Hematopoietic multipotent progenitor cell treated with erythropoietin and hydrocortisone succinate and interleukin-3 and kit ligand, for 17 days (in vitro differentiated cells): ENCODE data around the gene FOXR2.

Experiments
- DNase-seq: peaks from one replicate; pipeline ENCODE4 v3.0.0-alpha.2; 2015; ENCODE audit warnings: low spot score

FOXR2 gene, protein sequence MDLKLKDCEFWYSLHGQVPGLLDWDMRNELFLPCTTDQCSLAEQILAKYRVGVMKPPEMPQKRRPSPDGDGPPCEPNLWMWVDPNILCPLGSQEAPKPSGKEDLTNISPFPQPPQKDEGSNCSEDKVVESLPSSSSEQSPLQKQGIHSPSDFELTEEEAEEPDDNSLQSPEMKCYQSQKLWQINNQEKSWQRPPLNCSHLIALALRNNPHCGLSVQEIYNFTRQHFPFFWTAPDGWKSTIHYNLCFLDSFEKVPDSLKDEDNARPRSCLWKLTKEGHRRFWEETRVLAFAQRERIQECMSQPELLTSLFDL

DNA sequence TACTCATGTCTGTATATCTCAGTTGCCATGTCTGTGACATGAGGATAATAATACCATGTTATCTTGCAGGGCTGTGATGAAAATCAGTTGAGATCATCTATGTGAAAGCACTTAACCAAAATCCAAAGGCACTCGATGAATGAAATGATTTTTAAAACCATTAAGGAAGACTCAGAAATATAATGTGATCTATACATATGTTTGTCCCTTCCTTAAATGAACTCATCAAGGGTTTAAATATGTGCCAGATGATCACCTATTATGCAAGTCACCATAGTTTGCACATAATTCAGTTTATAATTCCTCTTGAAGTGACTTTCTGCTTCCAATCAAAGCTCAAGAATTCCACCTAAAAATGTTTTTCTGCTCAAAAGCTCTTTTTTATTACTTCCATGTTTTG is at the start of gene FOXR2:
Gene FOXR2, plus strand, starts transcription at position 301 of the 400 bp plus-strand sequence. CDS start 312 bp downstream, outside the sequence.
- DNase-seq: no peak

DNA sequence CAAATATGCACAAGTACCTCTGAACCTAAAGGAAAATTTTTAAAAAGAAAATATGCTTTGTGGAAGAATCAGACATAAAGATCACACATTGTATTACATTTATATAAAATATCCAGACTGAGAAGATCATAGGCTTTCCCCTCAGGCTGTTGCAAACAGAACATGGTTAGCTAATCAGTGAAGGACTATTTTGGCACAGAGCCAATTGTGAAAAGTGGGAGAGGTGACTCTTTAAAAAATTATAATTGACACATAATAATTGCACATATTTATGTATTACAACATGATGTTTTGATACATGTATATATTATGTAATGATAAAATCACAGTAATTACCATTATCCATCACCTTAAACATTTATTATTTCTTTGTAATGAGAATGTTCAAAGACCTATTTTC is 44.1 kb upstream of the FOXR2 start:
- no peak for DNase-seq

DNA sequence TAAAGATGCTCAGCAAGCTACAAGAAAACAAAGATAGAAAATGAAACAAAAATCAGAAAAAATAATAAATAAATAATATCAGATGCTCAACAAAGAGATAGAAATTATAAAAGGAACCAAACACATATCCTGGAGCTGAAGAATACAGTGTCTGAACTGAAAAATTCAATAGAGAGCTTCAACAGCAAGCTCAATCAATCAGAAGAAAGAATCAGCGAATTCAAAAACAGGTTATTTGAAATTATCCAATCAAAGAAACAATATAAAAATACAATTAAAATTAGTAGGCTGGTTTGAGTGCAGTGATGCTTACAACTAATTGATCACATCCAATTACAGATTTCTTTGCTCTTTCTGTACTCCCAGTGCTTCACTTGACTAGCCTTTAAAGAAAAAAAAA is 40.8 kb upstream of the FOXR2 start:
- DNase-seq: no peak

DNA sequence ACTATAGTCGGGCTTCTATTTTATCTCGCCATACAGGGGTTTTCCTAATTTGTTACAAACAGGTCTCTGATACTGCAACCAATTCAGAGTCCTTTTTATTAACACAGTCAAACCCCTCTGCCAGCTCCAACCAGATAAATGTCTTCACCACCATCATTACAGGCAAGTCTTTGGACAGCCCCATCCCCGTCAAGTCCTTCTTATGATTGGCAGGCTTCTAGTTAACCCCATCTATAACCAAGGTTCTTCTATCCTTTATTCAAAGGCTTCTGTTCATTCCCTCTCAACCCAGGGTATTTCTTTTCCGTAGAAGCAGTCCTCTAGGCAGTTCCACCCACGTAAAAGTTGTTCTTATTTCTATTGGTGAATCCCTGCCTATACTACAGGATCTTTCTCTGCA is 29.9 kb upstream of the FOXR2 start:
- DNase-seq: no peak

DNA sequence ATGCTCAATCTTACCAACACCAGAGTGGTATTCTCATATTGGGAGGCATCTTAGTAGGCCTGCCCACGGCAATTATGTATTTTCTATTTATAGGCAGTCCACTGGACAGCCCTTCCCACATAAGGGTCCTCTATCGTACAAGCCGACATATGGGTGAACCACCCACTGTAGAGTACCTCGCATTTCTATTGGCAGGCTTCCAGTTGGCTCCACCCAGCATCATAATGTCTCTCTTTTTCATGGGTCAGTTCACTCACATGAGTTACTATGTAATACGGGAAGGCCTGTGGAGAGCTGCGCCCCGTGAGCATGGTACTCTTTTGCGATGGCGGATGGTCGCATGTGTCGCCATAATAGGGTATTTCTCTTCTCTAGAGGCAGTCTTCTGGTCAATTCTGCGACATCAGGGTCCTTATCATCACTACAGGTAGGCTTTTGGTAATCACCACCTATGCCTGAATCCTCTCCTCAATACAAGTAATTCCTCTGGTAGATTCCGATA is 29.4 kb upstream of the FOXR2 start:
- DNase-seq: no peak

DNA sequence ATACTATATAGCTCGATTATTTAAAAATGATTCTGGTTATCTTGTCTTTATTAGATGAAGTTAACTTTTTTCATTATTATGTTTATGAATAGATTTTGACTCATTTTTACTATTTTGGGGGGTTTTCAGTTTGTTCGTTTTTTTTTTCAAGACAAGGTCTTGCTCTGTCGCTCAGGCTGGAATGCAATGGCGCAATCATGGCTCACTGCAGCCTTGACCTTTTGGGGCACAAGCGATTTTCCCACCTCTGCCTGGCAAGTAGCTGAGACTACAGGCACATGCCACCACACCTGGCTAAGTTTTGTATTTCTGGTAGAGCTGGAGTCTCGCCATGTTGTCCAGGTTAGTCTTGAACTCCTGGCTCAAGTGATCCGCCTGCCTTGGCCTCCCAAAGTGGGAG is 24.9 kb upstream of the FOXR2 start:
- DNase-seq: no peak

DNA sequence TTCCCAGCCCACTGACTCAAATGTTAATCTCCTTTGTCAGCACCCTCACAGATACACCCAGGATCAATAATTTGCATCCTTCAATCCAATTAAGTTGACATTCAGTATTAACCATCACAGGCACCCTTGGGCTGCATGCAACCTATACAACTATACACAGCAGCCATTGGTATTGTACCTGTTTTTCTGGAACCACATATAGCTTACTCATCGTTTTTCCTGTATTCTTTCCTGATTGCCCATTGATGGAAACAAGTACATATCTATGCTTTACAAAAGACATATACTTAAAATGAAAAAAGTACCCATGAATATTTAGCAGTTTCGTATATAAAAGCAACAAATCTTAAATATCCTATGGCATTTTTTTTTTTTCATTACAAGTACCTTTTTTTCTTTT is 3.7 kb upstream of the FOXR2 start:
- no peak for DNase-seq

DNA sequence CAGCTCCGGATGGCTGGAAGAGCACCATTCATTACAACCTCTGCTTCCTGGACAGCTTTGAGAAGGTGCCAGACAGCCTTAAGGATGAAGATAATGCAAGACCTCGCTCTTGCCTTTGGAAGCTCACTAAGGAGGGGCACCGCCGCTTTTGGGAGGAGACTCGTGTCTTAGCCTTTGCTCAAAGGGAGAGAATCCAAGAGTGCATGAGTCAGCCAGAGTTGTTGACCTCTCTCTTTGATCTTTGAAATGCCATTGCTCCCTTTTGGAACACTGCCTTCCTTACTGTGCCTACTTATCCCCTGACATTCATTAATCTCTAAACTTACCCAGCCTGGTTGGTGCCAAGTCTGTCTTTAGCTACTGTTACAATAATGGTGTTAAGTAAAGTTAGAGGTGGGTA is 1.2 kb downstream of the FOXR2 start:
- no peak for DNase-seq

DNA sequence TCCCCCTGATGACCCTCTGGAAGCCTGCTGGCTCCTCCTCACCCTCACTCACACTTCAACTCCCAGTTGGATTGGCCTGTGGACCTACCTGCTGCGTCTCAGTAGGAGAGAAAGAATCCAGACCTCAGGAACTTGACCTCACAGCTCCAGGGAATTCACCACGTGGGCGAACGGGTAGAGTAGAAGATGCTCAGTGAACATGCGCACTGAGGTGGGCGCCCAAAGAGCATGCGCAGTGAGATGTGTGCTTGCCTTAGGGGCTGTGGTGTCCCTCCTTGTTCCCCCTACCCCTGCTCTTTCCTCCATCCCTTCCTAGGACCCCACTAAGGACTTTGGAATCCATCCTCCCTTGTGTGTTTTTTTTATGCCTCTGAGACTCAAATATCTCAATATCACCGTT is 12.9 kb downstream of the FOXR2 start:
- DNase-seq: no peak

DNA sequence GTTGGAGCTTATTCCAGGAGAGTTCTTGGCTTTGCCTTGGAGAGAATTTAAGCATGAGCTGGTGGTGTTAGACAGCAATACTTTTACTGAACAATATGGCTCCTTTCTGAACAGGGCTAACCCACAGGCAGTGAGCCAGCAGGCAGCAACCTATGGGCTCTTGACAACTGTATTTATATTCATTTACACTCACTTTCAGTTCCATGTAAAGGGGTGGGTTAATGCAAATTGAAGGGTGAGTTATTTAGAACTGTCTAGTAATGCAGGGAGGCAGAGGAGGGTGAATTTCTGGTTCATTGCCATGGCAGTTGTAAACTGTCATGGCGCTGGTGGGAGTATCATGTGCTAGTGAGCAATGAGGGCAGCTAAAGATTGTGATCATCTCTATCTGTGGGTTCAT is 15.7 kb downstream of the FOXR2 start:
- no peak for DNase-seq

DNA sequence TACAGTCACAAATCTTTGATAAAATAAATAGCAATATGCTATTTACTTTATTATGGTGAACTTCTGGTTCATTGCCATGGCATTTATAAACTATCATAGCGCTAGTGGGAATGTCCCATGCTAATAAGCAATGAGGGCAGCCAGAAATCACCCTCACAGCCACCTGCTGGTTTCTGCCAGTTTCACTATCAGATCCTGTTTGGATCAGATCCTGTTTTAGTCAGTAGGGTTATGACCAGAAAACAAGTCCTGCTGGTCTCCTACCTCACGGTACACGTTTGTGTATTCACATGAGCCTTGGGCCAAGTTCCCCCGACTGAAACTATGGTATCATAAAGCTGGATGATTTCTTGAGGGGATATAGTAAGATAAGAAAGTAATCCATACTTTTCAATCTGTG is 17.7 kb downstream of the FOXR2 start:
- DNase-seq: no peak

DNA sequence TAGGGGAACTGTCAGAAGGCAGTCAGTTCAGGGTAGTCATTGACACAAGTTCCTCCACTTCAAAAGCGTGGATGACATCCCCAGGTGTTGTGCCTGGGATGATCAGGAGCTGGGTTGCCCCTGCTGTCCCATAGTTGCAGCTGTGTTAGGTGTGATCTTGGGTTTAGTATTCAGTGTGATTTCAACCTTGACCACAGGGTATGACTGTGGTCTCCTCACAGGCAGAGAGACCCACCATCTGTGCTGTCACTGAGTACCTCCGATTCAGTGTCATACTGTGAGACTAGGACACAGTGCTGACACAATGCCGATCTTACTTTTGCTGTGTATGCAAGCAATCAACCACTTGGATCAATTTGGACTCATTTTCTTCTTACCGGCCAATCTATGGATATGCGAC is 25.2 kb downstream of the FOXR2 start:
- no peak for DNase-seq

DNA sequence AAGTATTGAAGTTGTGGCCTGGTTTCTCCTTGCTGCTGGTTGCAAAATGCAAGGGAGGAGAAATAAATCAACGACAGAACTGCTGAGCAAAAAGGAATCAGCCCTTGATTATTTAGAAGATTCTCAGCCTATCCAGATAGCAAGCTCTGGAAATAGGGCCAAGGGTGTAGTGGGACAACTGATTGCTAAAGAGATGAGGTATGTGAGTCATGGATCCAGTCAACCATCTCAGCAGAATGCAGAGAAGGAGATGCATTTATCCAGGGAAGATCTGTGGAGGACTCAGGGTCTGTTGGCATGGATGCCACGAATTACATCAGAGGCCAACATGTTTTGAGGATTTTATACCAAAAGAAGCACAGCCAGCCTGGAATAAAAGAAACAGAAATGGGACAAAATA is 36.7 kb downstream of the FOXR2 start:
- no peak for DNase-seq

DNA sequence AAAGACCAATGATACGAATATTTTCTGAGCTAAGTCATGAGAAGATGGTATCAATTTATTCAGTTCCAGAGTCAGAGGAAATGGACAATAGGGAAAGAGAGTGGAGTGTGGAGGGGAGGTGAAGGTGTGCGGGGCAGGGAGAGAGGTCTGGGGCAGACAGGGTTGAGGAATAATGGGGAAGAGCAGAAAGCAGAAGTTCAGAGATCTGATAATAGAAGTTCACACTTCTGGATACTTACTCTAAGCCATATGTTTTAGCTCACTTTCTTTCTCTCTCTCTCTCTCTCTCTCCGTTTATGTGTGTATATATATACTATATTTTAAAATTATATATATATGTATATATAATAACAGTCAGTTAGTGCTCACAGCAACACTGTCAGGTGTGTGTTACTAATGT is 40.4 kb downstream of the FOXR2 start:
- no peak for DNase-seq

DNA sequence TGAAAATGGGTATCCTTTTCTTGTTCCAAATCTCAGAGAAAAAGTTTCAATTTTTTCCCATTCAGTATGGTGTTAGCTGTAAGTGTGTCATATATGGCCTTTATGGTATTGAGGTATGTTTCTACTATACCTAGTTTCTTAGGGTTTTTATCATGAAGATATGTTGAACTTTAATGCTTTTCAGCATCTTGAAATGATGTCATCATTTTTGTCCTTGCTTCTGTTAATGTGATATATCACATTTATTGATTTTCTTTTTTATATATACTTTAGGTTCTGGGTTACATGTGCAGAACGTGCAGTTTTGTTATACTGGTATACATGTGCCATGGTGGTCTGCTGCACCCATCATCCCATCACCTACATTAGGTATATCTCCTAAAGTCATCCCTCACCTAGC is 44.9 kb downstream of the FOXR2 start:
- no peak for DNase-seq
